MM.1S (cell line): ENCODE measurements around the gene KLRD1.

Experiments used
- CTCF ChIP-seq: fragments of 300-600 bp; sonication (generic); IDR thresholded peaks from 2 replicates; pipeline ENCODE4 v1.5.1; 2016; ENCODE audit warnings: antibody characterized with exemption, low read length, mixed read lengths
- EZH2phosphoT487 ChIP-seq: fragments of 300-600 bp; sonication (generic); IDR thresholded peaks from 2 replicates; pipeline ENCODE4 v1.6.1; 2018; ENCODE audit warnings: antibody characterized with exemption, low read length

- TF ChIP-seq CTCF (no peak), EZH2phosphoT487 (no peak)
Measured at GRCh38 chr12:10361622-10362021, 54.0 kb downstream of the KLRD1 start.
